Thyroid gland (tissue), 4 donors: Measurements from ENCODE around the gene ARRDC1. TPM values are rescaled to one million over a fixed set of nuclear protein-coding genes. Genes with fewer than 3 reads are reported as not detected.

ENCODE experiments used
- DNase-seq, 2 donors: peaks; one replicate each; pipeline ENCODE4 v3.0.0-alpha.2; 2019
- H3K27ac ChIP-seq, 3 donors: fragments of 200-600 bp; sonication (generic); 1 replicate in 2 of 3; 2 replicates in 1 of 3; pipeline ENCODE4 v1.5.1; 2016 to 2019; ENCODE audit warnings: mild to moderate bottlenecking in 1 of 3, moderate library complexity in 1 of 3
- H3K27me3 ChIP-seq: fragments of 200-600 bp; sonication (generic); one replicate; pipeline ENCODE4 v1.5.1; 2019
- H3K36me3 ChIP-seq, 2 donors: fragments of 200-600 bp; sonication (generic); one replicate each; pipeline ENCODE4 v1.5.1; 2016 to 2019
- H3K4me1 ChIP-seq, 2 donors: fragments of 200-600 bp; sonication (generic); one replicate each; pipeline ENCODE4 v1.5.1; 2017 to 2019
- H3K4me3 ChIP-seq, 3 donors: fragments of 200-600 bp; sonication (generic); replicated peaks in 1 of 3; 1 replicate in 2 of 3; 2 replicates in 1 of 3; pipeline ENCODE4 v1.5.1; 2016; ENCODE audit warnings: mild to moderate bottlenecking in 1 of 3
- H3K9me3 ChIP-seq: fragments of 200-600 bp; sonication (generic); one replicate; pipeline ENCODE4 v1.5.1; 2017
- CTCF ChIP-seq, 6 experiments: fragments of 200-600 bp in 3 of 6; fragments of 450-650 bp in 3 of 6; sonication (generic) in 3 of 6; IDR thresholded peaks; one replicate each; pipeline ENCODE4 v1.5.1; 2016 to 2019; ENCODE audit warnings: antibody characterized with exemption in 6 of 6, mild to moderate bottlenecking in 2 of 6, inconsistent platforms in 1 of 6, moderate library complexity in 1 of 6
- POLR2A ChIP-seq, 2 donors: fragments of 450-650 bp; IDR thresholded peaks; one replicate each; pipeline ENCODE4 v1.6.1; 2017; ENCODE audit warnings: antibody characterized with exemption in 2 of 2, mild to moderate bottlenecking in 2 of 2, moderate library complexity in 1 of 2
- WGBS, 2 donors: methylation state at CpG; one replicate each; pipeline ENCODE4 v1.1.5; 2017; 5-methylcytosine and 5-hydroxymethylcytosine counted together
- intact Hi-C: fragments of 100-400 bp; cut with DNase I; formaldehyde crosslinking; loops from one replicate; pipeline ENCODE4 v1.15.1; 2023
- total RNA-seq, 4 donors: library from RNA; depleted of rRNA; stranded (reverse); fragments of >200 nt; gene quantifications; one replicate each; pipeline ENCODE4 v1.2.3, GENCODE V29; 2016

ARRDC1 gene
- total RNA-seq, 4 donors from 2014 or later: 45.6 to 66.2 (median 61.2) TPM

GRCh38 chr9:137632230-137633161 lies 27.0 kb downstream of the ARRDC1 start:
- DNase-seq: no peak
- H3K9me3 ChIP-seq: no peaks in the 10 kb centered on the region
- no peaks in the 10 kb centered on the region for H3K36me3 ChIP-seq
- intact Hi-C loops: no loop called here
- no peaks in the 10 kb centered on the region for H3K27me3 ChIP-seq
- peaks cover 38 to 48% of the 10 kb centered on the region in 2 donors for H3K4me1 ChIP-seq
- no peak overlapping the region for H3K27ac ChIP-seq
- 78 to 85% methylated on average over 23 of the region's 23 CpGs for WGBS, 2 donors
- no peak overlapping the region for H3K4me3 ChIP-seq
- TF ChIP-seq CTCF (IDR thresholded peaks at IDR 0.05): no peak

- DNase-seq: no peak
- intact Hi-C loops: no loop called here
- no peaks in the 10 kb centered on the region for H3K9me3 ChIP-seq
- H3K27me3 ChIP-seq: no peaks in the 10 kb centered on the region
- no peak overlapping the region for H3K4me3 ChIP-seq
- 89 to 92% methylated on average over 5 of the region's 5 CpGs for WGBS, 2 donors
- no peaks in the 10 kb centered on the region for H3K36me3 ChIP-seq
- peaks cover 35 to 42% of the 10 kb centered on the region in 2 donors for H3K4me1 ChIP-seq
- no peak overlapping the region for H3K27ac ChIP-seq
- TF ChIP-seq POLR2A (IDR thresholded peaks at IDR 0.05) (no peak), CTCF (IDR thresholded peaks at IDR 0.05) (no peak)
These were observed 28.5 kb downstream of the ARRDC1 start for GRCh38 chr9:137634016-137634415.

GRCh38 chr9:137638680-137639079 lies 33.2 kb downstream of the ARRDC1 start:
- TF ChIP-seq CTCF (IDR thresholded peaks at IDR 0.05) (no peak), POLR2A (IDR thresholded peaks at IDR 0.05) (no peak)
- H3K27me3 ChIP-seq: no peaks in the 10 kb centered on the region
- intact Hi-C loops: no loop called here
- DNase-seq: no peak
- WGBS, 2 donors: 92 to 96% methylated on average over 6 of the region's 6 CpGs
- H3K27ac ChIP-seq: no peak overlapping the region
- H3K4me1 ChIP-seq: peaks cover 0 to 7% of the 10 kb centered on the region in 2 donors
- H3K9me3 ChIP-seq: no peaks in the 10 kb centered on the region
- no peaks in the 10 kb centered on the region for H3K36me3 ChIP-seq
- no peak overlapping the region for H3K4me3 ChIP-seq

GRCh38 chr9:137639303-137640051 lies 34.0 kb downstream of the ARRDC1 start:
- TF ChIP-seq CTCF (IDR thresholded peaks at IDR 0.05) (no peak), POLR2A (IDR thresholded peaks at IDR 0.05) (no peak)
- H3K27me3 ChIP-seq: no peaks in the 10 kb centered on the region
- WGBS, 2 donors: 81 to 82% methylated on average over 12 of the region's 12 CpGs
- H3K27ac ChIP-seq: no peak overlapping the region
- intact Hi-C loops: no loop called here
- H3K36me3 ChIP-seq: no peaks in the 10 kb centered on the region
- no peaks in the 10 kb centered on the region for H3K9me3 ChIP-seq
- H3K4me1 ChIP-seq: peaks cover 0 to 7% of the 10 kb centered on the region in 2 donors
- no peak overlapping the region for H3K4me3 ChIP-seq
- DNase-seq: no peak

- Histone ChIP-seq H3K4me1 (peaks cover 6 to 7% of the 10 kb centered on the region in 2 donors), H3K27me3 (no peaks in the 10 kb centered on the region), H3K9me3 (no peaks in the 10 kb centered on the region), H3K4me3 (no peak overlapping the region), H3K36me3 (no peaks in the 10 kb centered on the region), H3K27ac (no peak overlapping the region)
- 93 to 94% methylated on average over 5 of the region's 5 CpGs for WGBS, 2 donors
- TF ChIP-seq POLR2A (IDR thresholded peaks at IDR 0.05) (no peak), CTCF (IDR thresholded peaks at IDR 0.05) (no peak)
- intact Hi-C loops: no loop called here
- DNase-seq: no peak
These were observed 35.4 kb downstream of the ARRDC1 start for GRCh38 chr9:137640862-137641261.
